ENCODE data around the gene FOXP1.

Gene FOXP1

DNA sequence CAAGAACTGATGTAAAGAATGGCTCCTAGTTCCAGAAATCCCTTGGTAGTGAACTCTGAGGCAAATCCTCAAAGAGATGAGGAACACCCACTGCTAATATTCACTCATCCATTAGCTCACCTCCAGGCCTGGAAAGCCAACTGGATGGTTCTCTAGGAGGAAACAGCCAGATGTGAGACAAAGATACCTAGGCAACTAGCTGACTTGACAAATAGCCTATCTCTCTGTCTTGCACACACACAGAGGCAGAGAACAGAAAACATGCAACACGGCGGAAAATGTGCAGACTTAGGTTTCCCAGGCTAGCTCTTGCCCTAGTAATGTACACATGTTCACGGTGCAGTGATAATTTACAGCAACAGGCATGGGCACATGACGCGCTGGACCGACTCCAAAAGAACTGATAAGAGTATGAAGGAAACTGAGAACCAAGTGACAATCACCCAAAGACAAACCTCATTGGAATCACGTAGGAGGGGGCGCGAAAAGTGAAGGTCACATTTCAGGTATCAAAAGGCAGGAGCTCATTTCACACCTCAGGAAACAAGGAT, 318.1 kb downstream of the FOXP1 start:
- DNase-seq (ENCODE audit: low read depth in 2 of 2) = no peak

- DNase-seq (ENCODE audit: low read depth in 2 of 2) = no peak
Measured at GRCh38 chr3:71264840-71265239, 318.7 kb downstream of the FOXP1 start.

DNA sequence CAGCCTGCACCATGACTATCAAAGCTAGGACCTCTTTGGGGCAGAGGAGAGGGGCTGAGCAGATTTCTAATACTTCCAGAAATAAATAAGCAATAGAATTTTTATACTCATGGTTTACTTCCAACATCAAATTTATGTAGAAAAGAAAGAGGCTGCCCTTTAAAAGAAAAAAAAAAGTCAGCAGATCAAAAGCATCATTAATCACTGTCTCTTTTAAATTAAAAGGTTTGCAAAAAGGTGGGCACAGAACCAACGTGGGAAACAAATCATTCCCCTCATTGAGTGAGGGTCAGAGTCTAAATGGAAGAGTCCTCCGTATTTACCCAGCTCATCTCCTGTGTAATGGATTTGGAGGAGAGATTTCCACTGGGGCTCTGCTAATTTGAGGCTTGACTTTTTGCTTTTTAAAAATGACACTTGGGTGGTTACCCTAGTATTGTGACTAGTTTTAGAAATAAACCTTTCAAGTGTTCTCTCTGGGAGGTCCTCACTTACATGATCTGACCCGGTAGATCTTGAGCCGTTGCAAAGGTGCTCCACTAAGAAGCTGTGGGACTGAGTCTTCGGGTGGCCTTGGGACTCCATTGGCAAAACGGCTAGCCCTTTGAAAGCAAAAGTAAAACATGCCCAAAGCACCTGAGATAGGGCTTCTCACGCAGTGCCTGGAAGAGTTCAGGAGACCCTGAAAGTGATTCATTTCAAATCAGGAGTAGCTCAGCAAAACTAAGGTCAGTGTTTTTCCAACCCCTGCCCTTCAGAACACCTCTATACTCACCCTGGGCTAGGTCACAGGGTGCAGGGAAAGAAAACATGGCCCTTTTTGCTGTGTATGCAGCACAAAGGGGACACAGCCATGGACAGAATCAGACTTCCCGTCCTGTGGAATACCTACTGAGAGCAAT, 320.9 kb downstream of the FOXP1 start:
- no peak for DNase-seq (ENCODE audit: low read depth in 2 of 2)

- no peak for DNase-seq (ENCODE audit: low read depth in 2 of 2)
Measured at GRCh38 chr3:71260782-71261181, 322.7 kb downstream of the FOXP1 start.

DNA sequence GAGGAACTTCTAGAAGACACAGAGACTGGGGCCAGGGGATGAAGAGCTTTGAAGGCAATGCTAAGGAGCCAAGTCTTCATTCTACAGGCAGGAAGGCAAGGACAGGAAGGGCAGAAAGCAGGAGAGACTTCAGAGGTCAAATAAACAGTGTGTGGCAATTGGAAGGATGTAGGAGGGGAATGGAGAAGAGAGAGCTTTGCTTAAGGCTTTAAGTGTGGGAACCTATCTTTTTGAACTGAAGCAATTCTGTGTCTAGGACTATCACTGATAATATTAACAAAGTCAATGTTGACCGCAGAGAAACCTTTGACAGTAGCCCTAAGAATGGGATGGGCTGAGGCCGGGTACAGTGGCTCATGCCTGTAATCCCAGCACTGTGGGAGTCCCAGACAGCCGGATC, 325.0 kb downstream of the FOXP1 start:
- DNase-seq (ENCODE audit: low read depth in 2 of 2) = no peak

- peak; percentile 67 to 68 for DNase-seq (ENCODE audit: low read depth in 2 of 2)
Measured at GRCh38 chr3:71258116-71258515, 325.4 kb downstream of the FOXP1 start.

- DNase-seq (ENCODE audit: low read depth in 2 of 2) = no peak
Measured at GRCh38 chr3:71255498-71255897, 328.0 kb downstream of the FOXP1 start.

DNA sequence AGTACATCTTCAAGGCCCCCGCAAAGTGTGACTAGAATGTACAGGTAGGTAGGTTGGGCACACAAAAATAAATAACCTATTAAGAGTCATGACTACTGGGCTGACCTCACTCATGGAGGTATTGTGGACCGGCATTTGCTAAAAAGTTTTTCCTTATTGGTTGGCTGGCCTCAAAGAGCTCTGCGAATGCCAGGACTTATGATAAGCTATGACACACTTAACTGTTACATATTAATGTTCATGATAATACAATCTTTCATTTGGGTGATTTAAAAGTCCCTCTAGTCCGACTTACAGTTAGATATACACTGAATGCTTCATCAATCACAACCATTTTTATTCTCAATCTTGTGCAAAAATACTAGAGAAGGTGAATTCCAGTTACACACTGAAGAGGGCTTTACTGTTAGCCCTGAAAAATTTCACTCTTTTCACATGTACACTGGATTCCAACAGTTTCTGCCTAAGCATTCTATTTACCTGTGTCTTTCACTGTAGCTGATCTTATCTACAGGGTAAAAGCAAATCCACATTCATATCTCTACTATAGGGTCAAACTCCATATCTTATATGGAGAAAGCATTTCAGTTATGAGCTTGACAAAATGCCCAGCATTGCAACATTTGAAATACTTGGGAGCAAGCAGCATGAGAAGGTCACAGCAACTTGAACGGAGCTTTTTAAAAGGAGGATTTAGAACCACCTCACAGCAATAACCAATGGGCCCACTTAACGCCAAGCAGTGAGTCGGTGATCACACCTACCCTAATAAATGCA, 329.1 kb downstream of the FOXP1 start:
- DNase-seq (ENCODE audit: low read depth in 2 of 2) = peak; percentile 49 to 54

- DNase-seq (ENCODE audit: low read depth in 2 of 2) = no peak
Measured at GRCh38 chr3:71253169-71253568, 330.4 kb downstream of the FOXP1 start.

GRCh38 chr3:71252466-71252865, 331.1 kb downstream of the FOXP1 start:
- DNase-seq (ENCODE audit: low read depth in 2 of 2) = no peak

DNA sequence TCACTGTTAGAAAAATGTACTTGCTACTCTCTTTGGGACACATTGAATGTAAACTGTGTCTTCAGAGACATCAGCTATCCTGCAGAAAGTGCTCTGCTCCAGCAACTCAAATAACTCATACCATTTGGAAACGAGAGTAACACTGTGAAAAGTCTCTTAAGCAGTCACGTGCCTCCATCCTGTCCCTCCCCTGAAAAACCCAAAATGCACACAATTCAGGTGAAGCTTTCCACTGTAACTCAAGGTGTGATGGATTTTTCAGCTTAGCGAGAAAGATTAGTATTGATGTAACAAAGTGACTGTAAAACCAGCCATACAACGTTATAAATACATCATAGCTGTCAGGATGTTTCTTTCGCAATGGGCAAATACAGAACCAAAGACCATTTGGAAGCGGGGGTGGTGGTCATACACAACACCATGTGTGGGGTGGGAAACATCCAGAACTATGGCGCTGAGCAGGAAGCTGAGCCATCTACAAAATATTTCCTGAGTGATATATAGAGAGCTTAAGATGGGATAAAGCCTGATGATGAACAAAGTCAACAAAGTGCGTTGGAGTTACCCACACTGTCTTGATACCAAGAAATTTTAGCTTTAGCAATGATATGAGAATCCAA, 332.3 kb downstream of the FOXP1 start:
- peak; percentile 89 to 91 for DNase-seq (ENCODE audit: low read depth in 2 of 2)

DNA sequence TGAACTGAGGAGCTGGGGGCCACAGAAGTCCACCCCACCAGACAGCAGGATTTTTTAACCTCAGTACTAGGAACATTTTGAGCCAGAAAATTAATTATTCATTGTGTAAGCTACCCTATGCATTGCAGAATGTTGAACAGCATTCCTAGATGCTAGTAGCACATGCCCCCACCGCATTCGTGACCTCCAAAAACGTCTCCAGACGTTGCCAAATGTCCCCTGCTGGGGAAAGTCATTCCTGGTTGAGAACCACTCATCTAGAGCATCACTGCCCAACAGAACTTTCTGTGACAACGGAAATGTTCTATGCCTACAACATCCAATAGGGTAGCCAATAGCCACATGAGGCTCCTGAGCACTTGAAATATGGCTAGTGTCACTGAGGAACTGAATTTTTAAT, 333.5 kb downstream of the FOXP1 start:
- no peak for DNase-seq (ENCODE audit: low read depth in 2 of 2)

DNA sequence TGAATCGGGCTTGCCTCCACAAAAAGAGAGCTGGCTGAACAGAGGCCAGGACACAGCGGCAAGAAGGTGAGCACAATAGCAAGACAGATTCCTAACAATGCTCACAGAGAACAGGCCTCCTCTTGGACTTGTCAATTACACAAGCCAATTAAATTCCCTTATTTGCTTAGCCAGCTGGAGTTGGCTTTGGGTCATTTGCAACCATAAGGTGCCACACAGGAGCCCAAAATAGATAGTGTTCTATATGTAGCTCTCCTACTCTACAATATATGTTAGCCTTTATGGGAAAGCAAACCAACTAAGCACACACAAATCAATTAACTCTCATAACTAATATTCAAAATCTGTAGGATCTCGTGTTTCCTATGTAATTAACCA, 335.6 kb downstream of the FOXP1 start:
- DNase-seq (ENCODE audit: low read depth in 2 of 2) = no peak

DNA sequence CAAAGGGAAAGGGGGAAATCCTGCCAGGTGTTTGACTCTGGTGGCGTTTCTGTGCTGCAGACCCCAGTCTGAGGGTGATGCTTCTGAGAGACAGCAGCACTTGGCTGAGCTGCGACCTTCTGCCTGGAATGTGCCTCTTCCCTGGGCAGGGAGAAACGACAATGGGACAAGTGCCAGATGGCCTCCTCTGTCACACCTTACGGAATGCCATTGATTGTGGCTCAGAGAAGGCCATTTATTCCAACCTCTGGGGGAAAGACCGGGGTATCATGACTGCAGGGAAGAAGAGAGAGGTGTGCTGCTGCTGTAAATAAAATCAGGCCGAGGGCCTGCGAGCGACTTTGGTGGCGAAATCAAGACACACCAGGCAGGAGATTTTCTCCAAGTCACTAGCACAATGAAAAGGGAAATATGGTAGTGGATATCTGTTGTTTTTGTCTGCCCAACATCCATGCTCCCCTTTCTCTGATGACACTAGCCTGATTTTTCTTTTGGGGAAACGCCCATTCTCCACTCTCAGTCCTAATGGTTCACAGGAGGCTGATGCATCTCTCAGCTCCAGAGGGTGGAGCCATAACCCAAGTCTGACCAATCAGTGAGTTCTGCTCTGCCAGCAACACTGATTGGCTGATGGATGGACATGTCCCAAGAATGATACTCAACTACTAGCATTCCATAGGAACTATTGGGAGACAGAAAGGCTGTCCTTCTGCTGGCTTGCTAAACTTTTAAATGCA, 336.1 kb downstream of the FOXP1 start:
- DNase-seq (ENCODE audit: low read depth in 2 of 2) = peak in 1 of 2 experiments; percentile 39

DNA sequence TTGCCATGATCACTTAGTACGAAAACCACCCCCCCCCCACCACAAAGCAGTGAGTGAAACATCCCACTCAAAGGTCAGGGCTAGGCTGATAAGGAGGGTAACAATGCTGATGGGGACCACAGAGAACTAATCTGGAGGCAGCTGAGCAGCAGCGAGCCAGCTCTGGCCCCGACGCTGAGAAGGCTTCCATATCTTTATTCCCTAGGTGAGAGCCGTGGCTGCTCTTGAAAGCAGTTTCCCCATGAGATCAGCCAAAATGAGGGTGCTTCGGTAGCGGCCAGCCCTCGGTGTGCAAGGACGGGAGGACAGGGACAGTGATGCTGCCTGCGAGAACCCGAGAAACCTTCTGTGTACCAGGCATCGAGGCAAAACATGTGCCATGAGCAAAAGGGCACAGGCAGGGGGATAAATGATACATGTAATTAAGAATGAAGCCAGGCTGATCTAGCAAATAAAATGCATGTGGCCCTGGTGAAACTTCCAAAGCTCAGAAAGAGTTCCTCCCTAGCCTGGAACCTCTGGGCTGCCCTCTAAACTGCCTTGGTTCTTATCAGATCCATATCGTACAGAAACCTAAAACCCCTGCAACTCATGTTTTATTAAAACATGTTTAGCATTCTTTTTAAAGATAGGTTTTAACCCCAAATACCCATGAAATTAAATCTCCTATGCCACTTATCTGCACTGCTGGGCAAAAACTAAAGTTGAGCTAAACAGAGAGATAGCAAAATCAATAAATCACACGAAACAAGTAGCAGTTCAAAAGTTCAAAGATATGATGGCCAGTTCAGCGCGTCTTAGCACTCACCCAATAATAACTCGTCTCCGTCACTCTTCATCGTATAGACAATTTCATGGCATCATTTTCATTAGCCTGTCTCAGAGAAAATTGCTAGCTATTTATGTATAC, 337.3 kb downstream of the FOXP1 start:
- DNase-seq (ENCODE audit: low read depth in 2 of 2) = no peak

DNA sequence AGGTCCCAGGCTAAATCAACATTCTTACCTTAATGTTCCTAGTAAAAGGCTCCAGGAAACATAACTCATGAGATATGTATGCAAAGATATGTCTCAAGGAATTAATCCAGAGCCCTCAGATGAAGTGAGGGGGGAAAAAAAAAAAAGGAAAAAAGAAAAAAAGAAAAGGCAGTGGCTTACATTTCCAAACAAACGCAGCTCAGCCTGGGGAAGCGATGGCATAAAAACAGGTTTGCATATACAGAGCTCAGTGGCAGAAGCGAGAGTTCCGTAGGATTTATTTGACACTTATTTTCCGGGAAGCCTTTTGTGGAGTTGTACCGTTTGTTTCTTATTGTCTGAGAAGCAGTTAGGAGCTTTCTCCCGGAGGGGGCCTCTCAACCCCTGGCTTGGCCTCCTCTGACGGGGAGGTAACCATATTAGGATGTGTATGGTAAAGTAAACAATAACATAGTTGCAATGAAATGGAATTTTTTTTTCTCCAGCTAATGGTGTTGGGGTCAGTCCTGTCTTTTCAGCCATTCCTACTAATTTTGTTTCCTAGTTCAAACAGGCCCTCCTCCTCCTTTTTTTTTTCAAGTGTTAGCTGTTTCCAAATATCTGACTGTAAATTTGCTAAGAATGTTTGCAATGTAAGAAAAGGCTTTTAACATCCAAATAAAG, 338.6 kb downstream of the FOXP1 start:
- peak; percentile 55 to 57 for DNase-seq (ENCODE audit: low read depth in 2 of 2)

DNA sequence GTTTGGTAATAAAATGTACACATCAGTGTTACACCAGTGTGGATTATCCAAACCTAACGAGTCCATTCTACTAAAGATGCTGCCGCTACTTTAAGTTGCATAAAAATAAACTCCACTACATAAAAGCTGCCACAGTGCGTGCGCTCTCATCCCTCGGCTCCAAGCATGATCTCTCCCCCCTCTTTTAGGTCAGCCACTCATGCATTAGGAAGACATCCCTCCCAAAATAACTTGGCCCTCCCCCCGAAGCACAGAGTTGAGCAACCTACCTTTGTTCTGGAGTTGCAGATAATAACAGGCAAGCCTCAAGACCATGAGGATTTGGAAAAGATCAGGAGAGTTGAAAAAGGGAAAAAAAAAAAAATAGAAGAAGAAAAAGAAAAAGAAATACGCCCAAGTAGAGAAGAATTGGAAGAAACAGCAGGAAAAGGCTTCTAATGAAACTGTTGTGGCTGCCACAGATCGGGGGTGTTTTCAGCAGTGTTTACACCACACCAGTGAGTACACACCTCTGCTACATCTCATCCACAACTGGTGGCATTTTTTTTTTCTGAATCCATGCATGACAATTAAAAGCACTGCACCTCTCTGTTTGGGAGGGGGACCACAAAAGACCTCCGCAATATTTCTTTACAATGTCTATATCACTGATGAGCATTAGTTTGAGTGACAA, 339.2 kb downstream of the FOXP1 start:
- DNase-seq (ENCODE audit: low read depth in 2 of 2) = no peak

- no peak for DNase-seq (ENCODE audit: low read depth in 2 of 2)
Measured at GRCh38 chr3:71243229-71243628, 340.3 kb downstream of the FOXP1 start.

- no peak for DNase-seq (ENCODE audit: low read depth in 2 of 2)
Measured at GRCh38 chr3:71241981-71242560, 341.5 kb downstream of the FOXP1 start.
